ACC112 (cell line): ENCODE data around the gene PEX16.
"Not testable (repeated sequence)": the region's sequence is repeated elsewhere in the genome, so short reads cannot be mapped to it uniquely, and the experiment has no call there.

Experiments
- H2AFZ ChIP-seq: fragments of 200-600 bp; sonication (generic); one replicate; pipeline ENCODE4 v1.6.0; 2017; ENCODE audit warnings: antibody characterized with exemption, low read length; ENCODE audit not compliant: unreplicated experiment
- H3K27ac ChIP-seq: fragments of 200-600 bp; sonication (generic); 2 replicates; pipeline ENCODE4 v1.5.1; 2014; ENCODE audit warnings: low read depth, mild to moderate bottlenecking, antibody characterized with exemption, low read length, moderate library complexity
- H3K27me3 ChIP-seq: fragments of 200-600 bp; sonication (generic); 2 replicates; pipeline ENCODE4 v1.6.1; 2014; ENCODE audit warnings: mild to moderate bottlenecking, antibody characterized with exemption, low read length, moderate library complexity, mixed read lengths; ENCODE audit not compliant: insufficient read depth
- H3K36me3 ChIP-seq: fragments of 200-600 bp; sonication (generic); 2 replicates; pipeline ENCODE4 v1.6.1; 2016; ENCODE audit warnings: mild to moderate bottlenecking, antibody characterized with exemption, low read length, moderate library complexity, mixed read lengths; ENCODE audit not compliant: insufficient read depth
- H3K4me1 ChIP-seq: fragments of 200-600 bp; sonication (generic); one replicate; pipeline ENCODE4 v1.6.1; 2016; ENCODE audit warnings: low read length, mixed read lengths; ENCODE audit not compliant: insufficient read depth, unreplicated experiment, control insufficient read depth
- H3K4me3 ChIP-seq: fragments of 200-600 bp; sonication (generic); 2 replicates; pipeline ENCODE4 v1.5.1; 2014; ENCODE audit warnings: mild to moderate bottlenecking, low read depth, low read length
- H3K79me2 ChIP-seq: fragments of 200-600 bp; sonication (generic); one replicate; pipeline ENCODE4 v1.6.0; 2016; ENCODE audit warnings: low read length; ENCODE audit not compliant: control insufficient read depth, unreplicated experiment, insufficient read depth

PEX16 gene

GRCh38 chr11:45904309-45904915 is 13.3 kb downstream of the PEX16 start:
- no peak overlapping the region for H3K4me3 ChIP-seq
- no peaks in the 10 kb centered on the region for H3K79me2 ChIP-seq
- H3K27ac ChIP-seq = no peak overlapping the region
- H2AFZ ChIP-seq = no peak overlapping the region
- H3K4me1 ChIP-seq = peaks cover 7% of the 10 kb centered on the region
- H3K27me3 ChIP-seq = peaks cover 8% of the 10 kb centered on the region; the same call in 1 of the 2 replicates
- H3K36me3 ChIP-seq = no peaks in the 10 kb centered on the region

GRCh38 chr11:45902452-45903380 is 15.0 kb downstream of the PEX16 start:
- Histone ChIP-seq H3K36me3 (no peaks in the 10 kb centered on the region), H2AFZ (no peak overlapping the region), H3K27me3 (peaks cover 8% of the 10 kb centered on the region; the same call in 1 of the 2 replicates), H3K27ac (no peak overlapping the region), H3K4me1 (peaks cover 11% of the 10 kb centered on the region), H3K79me2 (no peaks in the 10 kb centered on the region), H3K4me3 (no peak overlapping the region)

GRCh38 chr11:45901626-45902025 is 16.1 kb downstream of the PEX16 start:
- Histone ChIP-seq H3K79me2 (no peaks in the 10 kb centered on the region), H3K4me3 (no peak overlapping the region), H3K4me1 (peaks cover 11% of the 10 kb centered on the region), H3K36me3 (no peaks in the 10 kb centered on the region), H3K27ac (no peak overlapping the region), H3K27me3 (peaks cover 8% of the 10 kb centered on the region; the same call in 1 of the 2 replicates), H2AFZ (no peak overlapping the region)

GRCh38 chr11:45900916-45901617 is 16.6 kb downstream of the PEX16 start:
- Histone ChIP-seq H3K79me2 (no peaks in the 10 kb centered on the region), H3K4me3 (peak overlapping the region; percentile 77), H3K36me3 (no peaks in the 10 kb centered on the region), H3K27me3 (peaks cover 8% of the 10 kb centered on the region; the same call in 1 of the 2 replicates), H2AFZ (no peak overlapping the region), H3K27ac (no peak overlapping the region), H3K4me1 (peaks cover 11% of the 10 kb centered on the region)

GRCh38 chr11:45900175-45900800 is 17.4 kb downstream of the PEX16 start:
- not testable (repeated sequence) for H3K27ac ChIP-seq, H3K27me3 ChIP-seq, H3K36me3 ChIP-seq, H3K79me2 ChIP-seq
- peaks cover 11% of the 10 kb centered on the region for H3K4me1 ChIP-seq
- peak overlapping the region; percentile 77 for H3K4me3 ChIP-seq
- peak overlapping the region; percentile 57 for H2AFZ ChIP-seq

GRCh38 chr11:45899448-45900174 is 18.1 kb downstream of the PEX16 start:
- H3K27ac ChIP-seq = peak overlapping the region; percentile 61
- peaks cover 8% of the 10 kb centered on the region; the same call in 1 of the 2 replicates for H3K27me3 ChIP-seq
- no peaks in the 10 kb centered on the region for H3K79me2 ChIP-seq
- no peaks in the 10 kb centered on the region for H3K36me3 ChIP-seq
- H2AFZ ChIP-seq = no peak overlapping the region
- peaks cover 11% of the 10 kb centered on the region for H3K4me1 ChIP-seq
- peak overlapping the region; percentile 77 for H3K4me3 ChIP-seq

GRCh38 chr11:45899086-45899447 is 18.6 kb downstream of the PEX16 start:
- Histone ChIP-seq H3K27me3 (peaks cover 8% of the 10 kb centered on the region; the same call in 1 of the 2 replicates), H3K4me1 (peaks cover 11% of the 10 kb centered on the region), H3K36me3 (no peaks in the 10 kb centered on the region), H3K79me2 (no peaks in the 10 kb centered on the region), H3K27ac (no peak overlapping the region), H3K4me3 (peak overlapping the region; percentile 77), H2AFZ (no peak overlapping the region)

- no peak overlapping the region for H3K27ac ChIP-seq
- H3K36me3 ChIP-seq = no peaks in the 10 kb centered on the region
- H2AFZ ChIP-seq = no peak overlapping the region
- H3K27me3 ChIP-seq = peaks cover 8% of the 10 kb centered on the region; the same call in 1 of the 2 replicates
- H3K4me3 ChIP-seq = no peak overlapping the region
- peaks cover 11% of the 10 kb centered on the region for H3K4me1 ChIP-seq
- no peaks in the 10 kb centered on the region for H3K79me2 ChIP-seq
Measured at GRCh38 chr11:45897556-45897955, 20.1 kb downstream of the PEX16 start.

- no peak overlapping the region for H2AFZ ChIP-seq
- no peak overlapping the region for H3K27ac ChIP-seq
- no peak overlapping the region for H3K4me3 ChIP-seq
- H3K79me2 ChIP-seq = no peaks in the 10 kb centered on the region
- H3K27me3 ChIP-seq = peaks cover 13% of the 10 kb centered on the region; the same call in 1 of the 2 replicates
- H3K4me1 ChIP-seq = peaks cover 11% of the 10 kb centered on the region
- H3K36me3 ChIP-seq = no peaks in the 10 kb centered on the region
Measured at GRCh38 chr11:45896422-45896984, 21.2 kb downstream of the PEX16 start.
